Measurements from ENCODE around the gene NPTN. TPM values are rescaled to one million over a fixed set of nuclear protein-coding genes. Genes with fewer than 3 reads are reported as not detected.

Gene NPTN
- total and polyA plus RNA-seq, 9 of the 15 experiments (the other 6 are each of a cell fraction or from before 2014, with no cell fraction given) = 9.6 to 48.5 (median 21.7) TPM

GRCh38 chr15:73590263-73590662 is 42.9 kb downstream of the NPTN start (continued):
- no peak for TF ChIP-seq ATF6 (CRISPR knock-in tag; IDR thresholded peaks at IDR 0.05)
- TF ChIP-seq POLR2H (tag; IDR thresholded peaks at IDR 0.05; ENCODE audit: low read depth) = no peak
- no peak for TF ChIP-seq SREBF1 (IDR thresholded peaks at IDR 0.05; ENCODE audit: borderline replicate concordance, low read depth, low read length)
- TF ChIP-seq CGGBP1 (CRISPR knock-in tag; IDR thresholded peaks at IDR 0.05) = no peak
- no peak for TF ChIP-seq TARDBP (IDR thresholded peaks at IDR 0.05)
- TF ChIP-seq ZNF41 (CRISPR knock-in tag; conservative IDR thresholded peaks at IDR 0.05) = no peak
- TF ChIP-seq ZNF589 (CRISPR knock-in tag; IDR thresholded peaks at IDR 0.05; ENCODE audit: low read depth) = no peak
- TF ChIP-seq FOS (IDR thresholded peaks at IDR 0.05; ENCODE audit: extremely low read depth, insufficient read length) = no peak

GRCh38 chr15:73589766-73590165 is 43.4 kb downstream of the NPTN start:
- Histone ChIP-seq H3K9me3 (replicated peaks; ENCODE audit: control insufficient read depth, insufficient read depth, low read depth, low read length) (no peaks in the 10 kb centered on the region), H3K9ac (ENCODE audit: insufficient read depth in 1 of 2, low read depth in 2 of 2, low read length in 2 of 2) (no peak overlapping the region), H3K4me3 (no peak overlapping the region), H3K27me3 (ENCODE audit: control insufficient read depth in 2 of 2, insufficient read depth in 2 of 2, low read length in 2 of 2) (no peaks in the 10 kb centered on the region), H3K4me2 (ENCODE audit: insufficient read depth, low read length) (no peak overlapping the region), H2AFZ (ENCODE audit: low read depth, low read length) (no peak overlapping the region), H3K36me3 (ENCODE audit: control insufficient read depth, insufficient read depth, low read length) (peaks cover 50% of the 10 kb centered on the region; the same call in 2 of the 3 replicates), H3K4me1 (replicated peaks in 1 of 2; ENCODE audit: control insufficient read depth in 2 of 2, insufficient read depth in 2 of 2, low read length in 2 of 2) (peaks cover 7 to 24% of the 10 kb centered on the region in 2 experiments; a peak in 4 of 5 replicates), H3K9me1 (ENCODE audit: control insufficient read depth, insufficient read depth, low read length) (no peaks in the 10 kb centered on the region), H3K27ac (ENCODE audit: extremely low read depth, low read depth, low read length) (no peak overlapping the region), H4K20me1 (replicated peaks; ENCODE audit: control insufficient read depth, insufficient read depth, low read length) (peaks cover 13% of the 10 kb centered on the region; the same call in 1 of the 2 replicates), H3K79me2 (ENCODE audit: control insufficient read depth, insufficient read depth, low read length) (peaks cover 20% of the 10 kb centered on the region)
- in situ Hi-C loops (cut with MboI) = no loop called here
- ATAC-seq = no peak
- BruUV-seq (replicated peaks) = no TSS peak
- FAIRE-seq = no peak
- CTCF ChIA-PET (ENCODE audit: low intra/inter-chr PET ratio) = interaction anchor here (0.7 kb wide), 1 partner anchor 44 kb away, joined by 3 read pairs; no protein-coding TSS in a partner anchor
- DNase-seq (ENCODE audit: extremely low read depth in 1 of 4, low spot score in 3 of 4) = no peak
- TF ChIP-seq DIDO1 (tag; IDR thresholded peaks at IDR 0.05; ENCODE audit: low read depth) (no peak), RBBP5 (IDR thresholded peaks at IDR 0.05; ENCODE audit: borderline replicate concordance, insufficient read depth, low read length, poor library complexity, severe bottlenecking) (no peak)
- intact Hi-C loops (cut with micrococcal nuclease) = loop anchor here (5.0 kb wide), 1 partner anchor 48 kb away; no protein-coding TSS in a partner anchor
- WGBS (ENCODE audit: insufficient coverage, low coverage, missing lambda C conversion rate) = 94% methylated on average over 1 of the region's 1 CpG
- POLR2A ChIA-PET = interaction anchor here (1.2 kb wide), 1 partner anchor 17 kb away, joined by 4 read pairs; no protein-coding TSS in a partner anchor
